Stimulated activated CD4-positive, alpha-beta T cell treated with anti-CD3 and anti-CD28 coated beads, Interleukin-1b, Interleukin-23, amount 100 ng/mL, for 48 hours (primary cell): ENCODE data around the gene DUS4L.

Source experiments
- DNase-seq: peaks from one replicate; pipeline ENCODE4 v3.0.0-alpha.2; 2020

DUS4L gene

GRCh38 chr7:107622429-107622828, 58.7 kb downstream of the DUS4L start:
- DNase-seq = no peak

- no peak for DNase-seq
Observed at GRCh38 chr7:107622894-107623293, 59.1 kb downstream of the DUS4L start.

GRCh38 chr7:107627002-107627401, 63.2 kb downstream of the DUS4L start:
- DNase-seq = no peak
